HL-60 (cell line): ENCODE results near the gene REPS2.

Experiments
- DNase-seq, 2 experiments: peaks; one replicate each; pipeline ENCODE4 v3.0.0-alpha.2; 2010 to 2020; ENCODE audit warnings: low read depth in 1 of 2, low spot score in 1 of 2
- H3K27ac ChIP-seq: fragments of 250-450 bp; sonication (Bioruptor Pico); replicated peaks from 2 replicates; pipeline ENCODE4 v1.5.1; 2020; ENCODE audit warnings: mild to moderate bottlenecking, moderate library complexity
- H3K27me3 ChIP-seq: fragments of 250-450 bp; sonication (Bioruptor Pico); 2 replicates; pipeline ENCODE4 v1.5.1; 2021; ENCODE audit warnings: mild to moderate bottlenecking, moderate library complexity; ENCODE audit not compliant: insufficient read depth, poor library complexity, severe bottlenecking
- H3K4me3 ChIP-seq: replicated peaks from 2 replicates; pipeline ENCODE4 v1.5.1; 2011; ENCODE audit warnings: mild to moderate bottlenecking, control low read depth, low read length; ENCODE audit not compliant: insufficient read depth
- CTCF ChIP-seq: IDR thresholded peaks from one replicate; pipeline ENCODE4 v1.5.1; 2011; ENCODE audit warnings: low read length, control low read depth, inconsistent platforms; ENCODE audit not compliant: insufficient read depth
- GABPA ChIP-seq: IDR thresholded peaks from 2 replicates; pipeline ENCODE4 v1.6.1; 2012; ENCODE audit warnings: low read depth
- POLR2AphosphoS5 ChIP-seq: IDR thresholded peaks from 2 replicates; pipeline ENCODE4 v1.6.1; 2012; ENCODE audit warnings: low read depth
- REST ChIP-seq: IDR thresholded peaks from 2 replicates; pipeline ENCODE4 v1.6.1; 2012; ENCODE audit warnings: low read depth; ENCODE audit not compliant: insufficient replicate concordance
- SPI1 ChIP-seq: IDR thresholded peaks from 2 replicates; pipeline ENCODE4 v1.6.1; 2012; ENCODE audit warnings: low read depth, mild to moderate bottlenecking, borderline replicate concordance

REPS2 gene

GRCh38 chrX:16990839-16991238 is 44.4 kb downstream of the REPS2 start:
- H3K27ac ChIP-seq, result no peak overlapping the region
- no peaks in the 10 kb centered on the region for H3K27me3 ChIP-seq
- no peak for DNase-seq
- no peak for TF ChIP-seq POLR2AphosphoS5
- TF ChIP-seq SPI1, result no peak
- TF ChIP-seq REST, result no peak
- no peak overlapping the region for H3K4me3 ChIP-seq

GRCh38 chrX:16992445-16992844 is 46.0 kb downstream of the REPS2 start:
- TF ChIP-seq REST (no peak), GABPA (no peak), CTCF (no peak), SPI1 (no peak), POLR2AphosphoS5 (no peak)
- Histone ChIP-seq H3K27ac (no peak overlapping the region), H3K27me3 (no peaks in the 10 kb centered on the region), H3K4me3 (no peak overlapping the region)
- DNase-seq, result no peak

- H3K27me3 ChIP-seq, result no peaks in the 10 kb centered on the region
- no peak overlapping the region for H3K27ac ChIP-seq
- no peak for DNase-seq
- no peak overlapping the region for H3K4me3 ChIP-seq
- TF ChIP-seq CTCF (no peak), REST (no peak), SPI1 (no peak)
These were observed 46.5 kb downstream of the REPS2 start for GRCh38 chrX:16992951-16993350.
